K562 (cell line): Measurements from ENCODE around the gene GDF2. TPM values are rescaled to one million over a fixed set of nuclear protein-coding genes. Genes with fewer than 3 reads are reported as not detected.

Experiments used
- BHLHE40 ChIP-seq: IDR thresholded peaks from 2 replicates; pipeline ENCODE4 v1.6.1; 2011; ENCODE audit warnings: low read length, improper control_type of control experiment
- CBX8 ChIP-seq: fragments of 200-600 bp; sonication (generic); IDR thresholded peaks from 2 replicates; pipeline ENCODE4 v1.6.1; 2012; ENCODE audit warnings: borderline replicate concordance, mixed run types, low read depth, mild to moderate bottlenecking, moderate library complexity, mixed read lengths, low read length, control low read depth, inconsistent platforms; ENCODE audit not compliant: poor library complexity, severe bottlenecking; ENCODE audit errors: extremely low read depth
- CREB3 ChIP-seq: fragments of 450-650 bp; conservative IDR thresholded peaks from 2 replicates; pipeline ENCODE4 v1.6.1; 2016; ENCODE audit warnings: missing genetic modification characterization, low read depth, mild to moderate bottlenecking, missing compliant biosample characterization, moderate library complexity
- FIP1L1 ChIP-seq: fragments of 200-400 bp; formaldehyde crosslinking; IDR thresholded peaks from 2 replicates; pipeline ENCODE4 v1.6.1; 2018; ENCODE audit warnings: mild to moderate bottlenecking, low read depth, low read length; ENCODE audit not compliant: poor library complexity, severe bottlenecking
- IFI16 ChIP-seq: fragments of 250-450 bp; sonication (Bioruptor Pico); IDR thresholded peaks from 2 replicates; pipeline ENCODE4 v2.1.2; 2022; ENCODE audit warnings: mild to moderate bottlenecking, inconsistent platforms
- MLX ChIP-seq, 2 experiments: fragments of 450-650 bp in 1 of 2; sonication (generic) in 1 of 2; formaldehyde crosslinking; conservative IDR thresholded peaks; 2 replicates each; pipeline versions ENCODE4 v1.4.0 to v1.8.1; 2020 to 2022; ENCODE audit warnings: mild to moderate bottlenecking in 1 of 2, missing genetic modification reagents in 1 of 2
- NCOA2 ChIP-seq, 2 experiments: fragments of 450-650 bp; IDR thresholded peaks; 2 replicates each; pipeline ENCODE4 v1.6.1; 2018; ENCODE audit warnings: mild to moderate bottlenecking in 2 of 2, moderate library complexity in 1 of 2; ENCODE audit not compliant: partially characterized antibody in 2 of 2
- RBM15 ChIP-seq: fragments of 200-400 bp; formaldehyde crosslinking; IDR thresholded peaks from 2 replicates; pipeline ENCODE4 v1.6.1; 2018; ENCODE audit warnings: mild to moderate bottlenecking, low read length, moderate library complexity; ENCODE audit not compliant: insufficient read depth
- RFX5 ChIP-seq: IDR thresholded peaks from 2 replicates; pipeline ENCODE4 v1.6.1; 2011; ENCODE audit warnings: low read depth, mild to moderate bottlenecking, improper control_type of control experiment, low read length
- RNF219 ChIP-seq: fragments of 250-450 bp; sonication (Bioruptor Pico); IDR thresholded peaks from 2 replicates; pipeline ENCODE4 v1.5.0; 2022; ENCODE audit warnings: mild to moderate bottlenecking
- SRSF1 ChIP-seq: fragments of 200-400 bp; formaldehyde crosslinking; IDR thresholded peaks from 2 replicates; pipeline ENCODE4 v1.6.1; 2017; ENCODE audit warnings: mild to moderate bottlenecking, low read depth, low read length, moderate library complexity
- ZC3H4 ChIP-seq: sonication (generic); formaldehyde crosslinking; IDR thresholded peaks from 2 replicates; pipeline ENCODE4 v1.9.0; 2021; ENCODE audit warnings: missing genetic modification reagents, borderline replicate concordance
- ZNF280B ChIP-seq: fragments of 250-450 bp; sonication (Bioruptor Pico); IDR thresholded peaks from 2 replicates; pipeline ENCODE4 v1.5.1; 2021; ENCODE audit warnings: mild to moderate bottlenecking
- ZNF398 ChIP-seq: fragments of 250-450 bp; sonication (Bioruptor Pico); IDR thresholded peaks from 2 replicates; pipeline ENCODE4 v1.8.0; 2021; ENCODE audit warnings: moderate library complexity, mild to moderate bottlenecking, inconsistent platforms
- ZNF696 ChIP-seq: fragments of 250-450 bp; sonication (Bioruptor Pico); conservative IDR thresholded peaks from 2 replicates; pipeline ENCODE4 v1.4.0; 2020; ENCODE audit warnings: mild to moderate bottlenecking, moderate library complexity
- ZNF740 ChIP-seq, 3 experiments: fragments of 200-800 bp in 1 of 3; sonication (Bioruptor generic) in 1 of 3; sonication (generic) in 1 of 3; formaldehyde crosslinking in 1 of 3; IDR thresholded peaks; 2 replicates each; pipeline versions ENCODE4 v1.6.1 to v1.8.0; 2016 to 2022; ENCODE audit warnings: mild to moderate bottlenecking in 2 of 3, missing compliant biosample characterization in 2 of 3, missing genetic modification characterization in 2 of 3, missing genetic modification reagents in 1 of 3
- polyA plus RNA-seq, 8 experiments: library from polyadenylated mRNA; depleted of rRNA in 4 of 8; stranded (reverse) in 5 of 8; unstranded in 3 of 8; fragments of >200 nt; fragmentation: Nextera tagmentation in 2 of 8; fragmentation: Illumina TruSeq in 1 of 8; extraction: Ambion mirVana in 2 of 8; extraction: Trizol in 1 of 8; gene quantifications; 2 replicates each; pipeline versions ENCODE4 v1.2.1 to v1.2.3, GENCODE V29; 2011 to 2014; ENCODE audit warnings: inconsistent platforms in 1 of 8, missing spikeins in 1 of 8
- total RNA-seq, 7 experiments: library from RNA; depleted of rRNA in 6 of 7; stranded (reverse); fragments of >200 nt in 6 of 7; fragmentation: Illumina TruSeq in 2 of 7; extraction: Trizol in 2 of 7; gene quantifications; 2 replicates each; pipeline versions ENCODE4 v1.2.1 to v1.2.3, GENCODE V29; 2011 to 2021; ENCODE audit warnings: low replicate concordance in 1 of 7

GDF2 gene
- total and polyA plus RNA-seq, 9 of the 15 experiments (the other 6 are each of a cell fraction or from before 2014, with no cell fraction given) = 0.08 to 0.58 (median 0.27) TPM; not detected in 2

GRCh38 chr10:47322300-47323061, at the start of gene GDF2 (continued):
- TF ChIP-seq ZNF280B (CRISPR knock-in tag) (no peak), RBM15 (no peak), SRSF1 (no peak), FIP1L1 (no peak), ZNF696 (CRISPR knock-in tag) (no peak), IFI16 (CRISPR knock-in tag) (no peak), ZNF740 (CRISPR knock-in tag; IDR thresholded peaks at IDR 0.05) (no peak), ZNF740 (tag; IDR thresholded peaks at IDR 0.05) (no peak), RFX5 (no peak), RNF219 (CRISPR knock-in tag) (no peak), NCOA2 (IDR thresholded peaks at IDR 0.05; ENCODE audit: partially characterized antibody in 2 of 2) (no peak), MLX (CRISPR knock-in tag; conservative IDR thresholded peaks at IDR 0.05) (no peak), BHLHE40 (0 out of 2 replicates have a peak, but pooled peaks have one; percentile 64), ZC3H4 (CRISPR knock-in tag) (no peak), CBX8 (no peak), CREB3 (tag) (no peak), ZNF398 (CRISPR knock-in tag) (no peak)
